ENCODE measurements around the gene LETM1. TPM values are rescaled to one million over a fixed set of nuclear protein-coding genes. Genes with fewer than 3 reads are reported as not detected.

The LETM1 gene
- total and polyA plus RNA-seq, 2 donors from 2014 or later: 20.0 to 46.4 TPM

GRCh38 chr4:1852904-1853623 is 2.9 kb downstream of the LETM1 start:
- no peaks in the 10 kb centered on the region for H3K27me3 ChIP-seq (ENCODE audit: control insufficient read depth, insufficient read depth, low read length)
- H3K9me3 ChIP-seq (ENCODE audit: control insufficient read depth in 2 of 3, insufficient read depth in 1 of 3, low read length in 3 of 3): no peaks in the 10 kb centered on the region
- FAIRE-seq: no peak
- H3K27ac ChIP-seq (ENCODE audit: low read depth in 2 of 2, low read length in 2 of 2): no peak overlapping the region
- TF ChIP-seq, protein P1, sequence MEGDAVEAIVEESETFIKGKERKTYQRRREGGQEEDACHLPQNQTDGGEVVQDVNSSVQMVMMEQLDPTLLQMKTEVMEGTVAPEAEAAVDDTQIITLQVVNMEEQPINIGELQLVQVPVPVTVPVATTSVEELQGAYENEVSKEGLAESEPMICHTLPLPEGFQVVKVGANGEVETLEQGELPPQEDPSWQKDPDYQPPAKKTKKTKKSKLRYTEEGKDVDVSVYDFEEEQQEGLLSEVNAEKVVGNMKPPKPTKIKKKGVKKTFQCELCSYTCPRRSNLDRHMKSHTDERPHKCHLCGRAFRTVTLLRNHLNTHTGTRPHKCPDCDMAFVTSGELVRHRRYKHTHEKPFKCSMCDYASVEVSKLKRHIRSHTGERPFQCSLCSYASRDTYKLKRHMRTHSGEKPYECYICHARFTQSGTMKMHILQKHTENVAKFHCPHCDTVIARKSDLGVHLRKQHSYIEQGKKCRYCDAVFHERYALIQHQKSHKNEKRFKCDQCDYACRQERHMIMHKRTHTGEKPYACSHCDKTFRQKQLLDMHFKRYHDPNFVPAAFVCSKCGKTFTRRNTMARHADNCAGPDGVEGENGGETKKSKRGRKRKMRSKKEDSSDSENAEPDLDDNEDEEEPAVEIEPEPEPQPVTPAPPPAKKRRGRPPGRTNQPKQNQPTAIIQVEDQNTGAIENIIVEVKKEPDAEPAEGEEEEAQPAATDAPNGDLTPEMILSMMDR (IDR thresholded peaks at IDR 0.05; ENCODE audit: borderline replicate concordance, extremely low read depth, insufficient read depth): no peak
- H3K36me3 ChIP-seq (ENCODE audit: control insufficient read depth in 2 of 3, insufficient read depth in 3 of 3, low read length in 3 of 3): no peaks in the 10 kb centered on the region
- no peak overlapping the region for H3K4me3 ChIP-seq (ENCODE audit: low read length in 3 of 3)
- intact Hi-C loops (cut with DNase I): no loop called here
- peaks cover 0 to 42% (median 7%) of the 10 kb centered on the region in 3 donors for H3K4me1 ChIP-seq (ENCODE audit: control insufficient read depth in 2 of 3, insufficient read depth in 2 of 3, low read depth in 1 of 3, low read length in 3 of 3)
- DNase-seq: peak in 2 of 5 donors; percentile 33 to 42
- no peak overlapping the region for H3K9ac ChIP-seq (ENCODE audit: low read length in 3 of 3)

DNA sequence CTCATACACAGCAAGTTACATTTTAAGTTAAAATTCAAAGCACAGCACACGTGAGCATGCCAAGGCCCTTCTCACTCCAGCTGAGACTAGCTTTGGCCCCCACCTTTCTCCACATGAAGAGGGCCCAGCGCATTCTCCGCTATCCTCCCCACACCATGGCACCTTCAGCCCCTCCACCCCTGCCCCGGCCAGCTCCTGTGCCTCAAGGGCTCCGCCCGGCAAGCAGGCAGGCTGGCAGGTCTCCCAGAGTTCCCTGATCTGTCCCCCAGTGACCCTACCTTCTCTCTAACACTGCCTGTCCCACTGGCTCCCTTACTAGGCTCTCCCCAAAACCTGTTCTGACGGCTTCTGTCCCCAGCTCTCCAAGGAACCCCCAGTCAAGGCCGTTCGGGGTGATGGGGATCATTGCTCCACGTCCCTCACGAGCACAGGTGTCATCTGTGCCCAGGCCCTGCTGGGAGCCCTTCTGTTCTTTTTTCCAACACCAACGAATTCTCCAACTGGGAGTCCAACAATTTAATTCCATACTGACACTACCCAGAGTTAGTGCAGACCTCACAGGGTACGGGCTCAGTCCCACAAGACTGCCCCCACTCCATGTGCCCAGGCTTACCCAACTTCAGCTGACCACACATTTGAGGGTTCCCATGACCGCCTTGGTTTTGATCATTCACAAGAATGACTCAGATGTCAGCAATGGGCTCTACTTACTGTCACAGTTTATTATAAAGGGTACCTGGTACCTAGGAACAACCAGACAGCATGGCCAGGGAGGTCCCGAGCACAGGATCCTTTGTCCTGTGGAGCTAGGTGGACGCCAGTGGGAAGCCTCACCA is 4.2 kb downstream of the LETM1 start:
- DNase-seq (no peak), FAIRE-seq (no peak)
- no peaks in the 10 kb centered on the region for H3K9me3 ChIP-seq (ENCODE audit: control insufficient read depth in 2 of 3, insufficient read depth in 1 of 3, low read length in 3 of 3)
- H3K4me1 ChIP-seq (ENCODE audit: control insufficient read depth in 2 of 3, insufficient read depth in 2 of 3, low read depth in 1 of 3, low read length in 3 of 3): peaks cover 0 to 32% (median 7%) of the 10 kb centered on the region in 3 donors
- intact Hi-C loops (cut with DNase I): no loop called here
- peaks cover 0 to under 1% (median under 1%) of the 10 kb centered on the region in 3 donors for H3K36me3 ChIP-seq (ENCODE audit: control insufficient read depth in 2 of 3, insufficient read depth in 3 of 3, low read length in 3 of 3)
- H3K27me3 ChIP-seq (ENCODE audit: control insufficient read depth, insufficient read depth, low read length): no peaks in the 10 kb centered on the region
- peak overlapping the region in 1 of 3 donors; percentile 34 for H3K9ac ChIP-seq (ENCODE audit: low read length in 3 of 3)
- no peak overlapping the region for H3K4me3 ChIP-seq (ENCODE audit: low read length in 3 of 3)
- TF ChIP-seq, protein P1 (IDR thresholded peaks at IDR 0.05; ENCODE audit: borderline replicate concordance, extremely low read depth, insufficient read depth): no peak
- H3K27ac ChIP-seq (ENCODE audit: low read depth in 2 of 2, low read length in 2 of 2): peak overlapping the region; percentile 59 to 71

DNA sequence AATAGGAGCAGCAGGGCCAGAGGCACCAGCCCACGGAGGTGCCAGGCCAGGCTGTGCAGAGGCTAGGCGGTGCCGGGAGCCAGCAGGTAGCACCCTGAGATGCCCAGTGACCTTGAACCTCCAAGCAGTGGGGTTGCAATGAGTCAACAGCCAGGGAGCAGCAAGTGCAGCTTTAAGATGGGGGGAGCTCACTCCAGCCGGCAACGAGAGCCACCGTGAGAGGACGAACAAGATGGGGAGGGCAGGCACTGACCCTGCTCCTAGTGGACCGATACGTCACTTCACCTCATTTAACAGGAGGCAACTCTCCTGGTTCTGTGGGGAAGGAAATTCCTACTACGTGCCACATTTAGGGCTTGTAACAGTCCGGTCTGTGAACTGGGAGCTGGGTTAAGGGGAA is 4.8 kb downstream of the LETM1 start:
- H3K4me1 ChIP-seq (ENCODE audit: control insufficient read depth in 2 of 3, insufficient read depth in 2 of 3, low read depth in 1 of 3, low read length in 3 of 3): peaks cover 0 to 32% (median 7%) of the 10 kb centered on the region in 3 donors

More for the DNA sequence above, 4.8 kb downstream of the LETM1 start:
- Histone ChIP-seq H3K9me3 (ENCODE audit: control insufficient read depth in 2 of 3, insufficient read depth in 1 of 3, low read length in 3 of 3) (no peaks in the 10 kb centered on the region), H3K9ac (ENCODE audit: low read length in 3 of 3) (peak overlapping the region in 1 of 3 donors; percentile 34), H3K36me3 (ENCODE audit: control insufficient read depth in 2 of 3, insufficient read depth in 3 of 3, low read length in 3 of 3) (peaks cover 0 to 5% (median 2%) of the 10 kb centered on the region in 3 donors), H3K27ac (ENCODE audit: low read depth in 2 of 2, low read length in 2 of 2) (peak overlapping the region; percentile 59 to 71), H3K27me3 (ENCODE audit: control insufficient read depth, insufficient read depth, low read length) (no peaks in the 10 kb centered on the region), H3K4me3 (ENCODE audit: low read length in 3 of 3) (no peak overlapping the region)
- no peak for FAIRE-seq
- intact Hi-C loops (cut with DNase I): no loop called here
- TF ChIP-seq, protein P1 (IDR thresholded peaks at IDR 0.05; ENCODE audit: borderline replicate concordance, extremely low read depth, insufficient read depth): no peak
- DNase-seq: no peak

Measured in kidney (tissue), 14 donors.